RWPE1 (cell line): ENCODE results near the gene ZDHHC16.

ENCODE experiments used
- CTCF ChIA-PET: fragments of 350-600 bp; sonication (Branson Sonifier 250); formaldehyde crosslinking; extraction: SDS; loops from one replicate; lab custom pipeline; 2021; lab: Yijun Ruan, JAX
- POLR2A ChIA-PET: fragments of 400-600 bp; formaldehyde crosslinking; extraction: SDS; loops from one replicate; lab custom pipeline; 2020; ENCODE audit warnings: antibody characterized with exemption; ENCODE audit not compliant: low non-redundant PET; lab: Yijun Ruan, JAX
- DNase-seq: peaks from one replicate; pipeline ENCODE4 v3.0.0; 2012; ENCODE audit warnings: low spot score
- H3K27ac ChIP-seq: fragments of 450-650 bp; 2 replicates; pipeline ENCODE4 v1.5.1; 2017
- CTCF ChIP-seq: fragments of 450-650 bp; conservative IDR thresholded peaks from 2 replicates; pipeline ENCODE4 v1.5.1; 2017; ENCODE audit warnings: low read depth, mild to moderate bottlenecking

Gene ZDHHC16

GRCh38 chr10:97445722-97446639, at the start of gene ZDHHC16, which contains the start of gene EXOSC1:
Gene ZDHHC16, plus strand, starts transcription at chr10:97446175. Its CDS starts 5,501 bp downstream, at chr10:97451676.
Gene EXOSC1, minus strand, starts transcription at chr10:97446006. Its CDS starts 21 bp downstream, at chr10:97445985.
- no peak for TF ChIP-seq CTCF
- H3K27ac ChIP-seq, result peak within 1 kb of the TSS; percentile 78
- ChIA-PET POLR2A (no interaction called here), CTCF (interaction anchor here (0.7 kb wide), 1 partner anchor 10 kb away, joined by 4 read pairs; no protein-coding TSS in a partner anchor)
- DNase-seq, result peak; percentile 100

- POLR2A ChIA-PET, result interaction anchor here (0.7 kb wide), 1 partner anchor 14 kb away, joined by 6 read pairs; no protein-coding TSS in a partner anchor
- DNase-seq, result peak; percentile 91
These were observed 46.0 kb upstream of the ZDHHC16 start for GRCh38 chr10:97399843-97400545.

GRCh38 chr10:97400665-97401454, 45.1 kb upstream of the ZDHHC16 start, which contains the start of gene RRP12:
Gene RRP12, minus strand, starts transcription at chr10:97401340. Its CDS starts 109 bp downstream, at chr10:97401231.
- peak; percentile 99 for DNase-seq
- no peak for TF ChIP-seq CTCF
- peak within 1 kb of the TSS; percentile 72 for H3K27ac ChIP-seq
- ChIA-PET POLR2A (interaction anchor here (0.5 to 0.7 kb wide), 3 partner anchors 15 to 242 kb away, joined by 3 to 6 read pairs (median 3); no protein-coding TSS in a partner anchor), CTCF (interaction anchor here (0.6 to 1.2 kb wide), 4 partner anchors 20 to 329 kb away, joined by 3 to 4 read pairs (median 3); partner anchors contain the start of gene ARHGAP19)

More at GRCh38 chr10:97399843-97400545, 46.0 kb upstream of the ZDHHC16 start:
- CTCF ChIA-PET, result interaction anchor here (0.6 to 1.2 kb wide), 2 partner anchors 34 to 107 kb away, joined by 3 to 4 read pairs; partner anchors contain the start of gene ARHGAP19
- peak overlapping the region; percentile 72 for H3K27ac ChIP-seq
- no peak for TF ChIP-seq CTCF

GRCh38 chr10:97401455-97401919, 44.5 kb upstream of the ZDHHC16 start:
- DNase-seq, result no peak
- H3K27ac ChIP-seq, result peak overlapping the region; percentile 72
- ChIA-PET POLR2A (interaction anchor here (0.5 to 0.6 kb wide), 2 partner anchors 82 to 241 kb away, joined by 3 read pairs; no protein-coding TSS in a partner anchor), CTCF (interaction anchor here (0.6 to 1.2 kb wide), 2 partner anchors 19 to 328 kb away, joined by 3 read pairs; no protein-coding TSS in a partner anchor)
- no peak for TF ChIP-seq CTCF

- no peak for TF ChIP-seq CTCF
- POLR2A ChIA-PET, result no interaction called here
- CTCF ChIA-PET, result interaction anchor here (0.6 kb wide), 1 partner anchor 24 kb away, joined by 4 read pairs; no protein-coding TSS in a partner anchor
- H3K27ac ChIP-seq, result no peak overlapping the region
- DNase-seq, result no peak
These were observed 41.9 kb upstream of the ZDHHC16 start for GRCh38 chr10:97404044-97404443.
